AG09319 (cell line): ENCODE measurements around the gene CSNK2A2.

Source experiments
- DNase-seq: peaks from one replicate; pipeline ENCODE4 v3.0.0-alpha.2; 2010; ENCODE audit warnings: low read depth; ENCODE audit errors: extremely low read depth
- TF ChIP-seq, protein P1 (sequence below): IDR thresholded peaks from 2 replicates; pipeline ENCODE4 v1.5.1; 2011; ENCODE audit warnings: low read depth, mild to moderate bottlenecking, inconsistent platforms, low read length, moderate library complexity

The CSNK2A2 gene

DNA sequence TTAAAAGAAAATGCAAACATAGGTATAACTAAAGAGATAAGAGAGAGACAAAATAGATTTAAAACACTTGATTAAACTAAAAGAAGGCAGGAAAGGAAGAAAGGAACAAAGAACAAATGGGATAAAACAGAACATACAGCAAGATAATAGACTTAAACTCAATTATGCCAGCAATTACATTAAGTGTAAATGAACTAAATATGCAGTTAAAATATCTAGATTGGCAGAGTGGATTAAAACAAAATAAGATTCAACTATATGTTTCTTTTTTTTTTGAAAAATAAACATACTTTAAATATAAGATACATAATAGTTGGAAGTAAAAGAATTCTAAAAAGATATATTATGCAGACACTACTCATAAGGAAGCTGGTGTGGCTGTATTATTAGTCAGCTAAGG lies 59.1 kb downstream of the CSNK2A2 start:
- TF ChIP-seq, protein P1, sequence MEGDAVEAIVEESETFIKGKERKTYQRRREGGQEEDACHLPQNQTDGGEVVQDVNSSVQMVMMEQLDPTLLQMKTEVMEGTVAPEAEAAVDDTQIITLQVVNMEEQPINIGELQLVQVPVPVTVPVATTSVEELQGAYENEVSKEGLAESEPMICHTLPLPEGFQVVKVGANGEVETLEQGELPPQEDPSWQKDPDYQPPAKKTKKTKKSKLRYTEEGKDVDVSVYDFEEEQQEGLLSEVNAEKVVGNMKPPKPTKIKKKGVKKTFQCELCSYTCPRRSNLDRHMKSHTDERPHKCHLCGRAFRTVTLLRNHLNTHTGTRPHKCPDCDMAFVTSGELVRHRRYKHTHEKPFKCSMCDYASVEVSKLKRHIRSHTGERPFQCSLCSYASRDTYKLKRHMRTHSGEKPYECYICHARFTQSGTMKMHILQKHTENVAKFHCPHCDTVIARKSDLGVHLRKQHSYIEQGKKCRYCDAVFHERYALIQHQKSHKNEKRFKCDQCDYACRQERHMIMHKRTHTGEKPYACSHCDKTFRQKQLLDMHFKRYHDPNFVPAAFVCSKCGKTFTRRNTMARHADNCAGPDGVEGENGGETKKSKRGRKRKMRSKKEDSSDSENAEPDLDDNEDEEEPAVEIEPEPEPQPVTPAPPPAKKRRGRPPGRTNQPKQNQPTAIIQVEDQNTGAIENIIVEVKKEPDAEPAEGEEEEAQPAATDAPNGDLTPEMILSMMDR = no peak
- DNase-seq = no peak

DNA sequence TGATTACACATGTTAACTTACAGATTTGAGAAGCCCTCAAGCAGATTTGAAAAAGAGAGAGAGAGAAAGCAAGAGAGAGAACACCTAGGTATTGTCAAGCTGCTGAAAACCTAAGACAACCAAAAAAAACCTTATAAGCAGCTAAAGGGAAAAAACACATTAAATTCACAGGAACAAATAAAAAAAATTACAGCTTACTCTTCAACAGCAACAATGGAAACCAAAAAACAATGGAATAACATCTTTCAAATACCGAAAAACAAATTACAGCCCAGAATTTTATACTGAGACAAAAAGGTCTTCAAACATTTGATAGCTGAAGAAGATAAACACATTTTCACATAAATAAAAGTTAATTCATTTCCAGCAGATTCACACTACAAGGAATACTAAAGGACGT lies 60.3 kb downstream of the CSNK2A2 start:
- DNase-seq = no peak

DNA sequence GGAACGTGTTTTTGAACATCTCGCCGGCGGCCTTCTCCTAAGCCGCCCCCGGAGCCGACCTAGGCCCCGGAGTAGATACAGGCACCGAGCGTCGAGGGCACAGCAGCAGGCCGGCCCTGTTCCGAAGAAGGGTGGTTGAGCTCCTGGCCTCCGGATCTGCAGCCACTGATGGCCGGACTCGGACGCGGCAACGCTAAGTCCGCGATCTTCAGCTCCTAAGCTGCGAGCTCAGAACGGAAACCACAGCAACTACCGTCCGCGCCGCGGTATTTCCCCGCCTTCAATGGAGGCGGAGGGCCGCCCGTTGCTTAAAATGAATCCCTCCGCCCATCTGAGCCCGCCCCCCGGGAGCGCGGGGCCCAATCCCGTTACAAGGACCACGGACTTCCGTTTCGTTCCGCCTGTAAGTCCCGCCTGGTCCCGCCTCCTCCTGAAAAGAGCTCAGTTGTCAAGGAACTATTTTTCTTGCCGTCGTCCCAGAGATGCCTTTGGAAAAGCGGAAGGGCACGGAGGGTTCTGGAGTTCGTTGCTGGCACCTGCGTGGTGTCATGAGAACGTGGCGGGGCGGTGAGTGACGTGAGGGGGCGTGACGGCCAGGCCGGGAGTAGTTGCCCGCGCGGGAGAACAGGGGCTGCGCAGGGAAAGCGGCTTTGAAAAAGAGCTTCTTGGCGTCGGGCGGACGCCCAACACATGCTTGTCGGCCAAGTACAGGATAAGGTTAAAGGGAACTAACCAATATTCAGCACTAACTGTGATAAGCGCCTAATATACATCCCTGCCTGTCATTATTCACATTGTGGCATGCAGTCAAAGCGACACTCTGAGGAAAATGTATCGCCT lies 68.6 kb downstream of the CSNK2A2 start, which contains the start of gene CFAP20:
Gene CFAP20, minus strand, starts transcription at position 285 of the 840 bp plus-strand sequence. Its CDS starts 266 bp downstream, at position 19.
- peak; percentile 100 for DNase-seq
- TF ChIP-seq, protein P1 = no peak

More for the DNA sequence above, 60.3 kb downstream of the CSNK2A2 start:
- TF ChIP-seq, protein P1 = no peak

DNA sequence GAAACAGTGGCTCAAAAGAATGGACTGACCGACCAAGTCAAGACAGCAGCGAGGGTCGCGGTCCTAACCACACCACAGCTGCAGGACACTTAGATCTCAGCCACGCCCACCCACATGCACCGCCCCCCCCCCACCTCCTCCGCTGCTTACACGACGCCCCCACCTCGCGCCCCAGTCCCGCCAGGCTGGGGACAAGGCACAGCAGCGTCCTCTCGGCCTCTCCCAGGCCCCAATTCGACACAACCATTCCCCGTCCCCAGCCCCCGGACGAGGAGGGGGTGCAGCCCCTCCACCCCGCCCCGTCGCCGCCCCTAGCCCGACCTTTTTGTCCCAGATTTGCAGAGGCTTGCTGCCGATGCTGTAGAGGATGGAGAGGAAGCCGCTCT lies 69.2 kb downstream of the CSNK2A2 start:
- TF ChIP-seq, protein P1 = no peak
- no peak for DNase-seq

DNA sequence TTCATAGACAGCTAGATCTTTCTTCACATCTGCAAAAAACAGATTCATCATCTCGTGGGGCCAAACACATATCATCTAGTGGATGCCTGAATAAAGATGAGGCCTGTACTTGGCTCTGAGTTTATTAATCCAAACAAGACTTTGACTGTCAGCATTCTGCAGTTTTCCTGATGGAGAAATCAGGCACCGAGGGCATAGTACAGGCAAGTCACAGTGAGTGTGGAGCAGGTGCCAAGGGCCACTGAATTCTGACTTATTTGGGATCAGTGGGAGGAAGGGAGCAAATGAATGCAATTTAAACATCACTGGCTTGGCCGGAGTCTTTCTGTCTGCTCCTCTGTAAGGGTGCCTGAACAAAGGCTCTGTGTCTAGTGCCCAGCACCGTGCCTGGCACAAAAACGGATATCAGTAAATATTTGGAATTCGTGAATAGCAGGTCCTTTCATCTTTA lies 69.7 kb downstream of the CSNK2A2 start:
- DNase-seq = no peak
- TF ChIP-seq, protein P1 = no peak

DNA sequence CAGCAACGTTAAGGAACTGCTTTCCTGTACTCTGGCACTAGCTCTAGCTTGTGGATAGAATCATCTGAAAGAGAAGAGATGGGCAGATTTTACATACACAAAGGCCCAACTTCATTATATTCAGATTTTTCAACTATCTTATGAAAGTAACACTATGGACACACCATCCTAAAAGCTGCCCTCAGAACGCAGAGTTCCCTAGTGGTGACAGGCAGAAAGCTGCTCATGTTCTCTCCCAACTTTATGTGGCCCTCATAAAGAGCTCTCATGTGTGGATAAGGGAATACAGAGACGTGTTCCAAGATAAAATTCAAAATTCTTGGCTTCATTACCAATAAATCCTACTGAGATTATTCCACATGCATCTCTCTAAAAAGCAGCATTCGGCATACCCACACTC lies 70.3 kb downstream of the CSNK2A2 start:
- no peak for DNase-seq
- TF ChIP-seq, protein P1 = peak; percentile 21

DNA sequence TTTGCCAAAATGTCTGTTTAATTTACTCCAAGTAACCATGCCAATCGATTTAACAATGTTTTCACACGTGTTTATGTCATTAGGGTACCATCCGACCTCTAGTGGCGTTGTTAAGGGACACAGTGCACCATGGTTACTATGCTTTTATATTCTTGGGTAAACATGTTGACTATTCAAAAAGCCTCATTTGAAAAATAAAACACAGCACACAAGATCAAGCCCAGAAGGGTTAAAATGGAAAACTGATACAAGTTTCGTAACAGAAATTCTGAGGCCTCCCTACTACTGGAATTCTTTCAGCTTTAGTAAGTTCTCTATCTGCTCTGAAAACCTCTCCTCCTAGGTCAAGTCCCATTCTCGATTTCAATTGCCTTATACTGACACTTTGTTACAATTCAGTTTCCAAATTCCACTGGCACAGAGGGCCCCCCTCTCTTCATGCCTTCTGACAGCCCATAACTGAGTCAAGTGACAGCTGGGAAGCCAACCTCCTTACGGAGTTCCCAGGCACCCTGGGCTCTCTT lies 70.8 kb downstream of the CSNK2A2 start:
- DNase-seq = peak; percentile 36
- TF ChIP-seq, protein P1 = peak; percentile 28
